GM12873 (cell line): ENCODE results near the gene NR5A1.

Experiments used
- TF ChIP-seq, protein P1 (sequence below): IDR thresholded peaks from 2 replicates; pipeline ENCODE4 v1.5.1; 2012; ENCODE audit warnings: low read depth, mild to moderate bottlenecking, moderate library complexity, low read length, control low read depth; ENCODE audit not compliant: insufficient read depth; ENCODE audit errors: missing control alignments

The NR5A1 gene

DNA sequence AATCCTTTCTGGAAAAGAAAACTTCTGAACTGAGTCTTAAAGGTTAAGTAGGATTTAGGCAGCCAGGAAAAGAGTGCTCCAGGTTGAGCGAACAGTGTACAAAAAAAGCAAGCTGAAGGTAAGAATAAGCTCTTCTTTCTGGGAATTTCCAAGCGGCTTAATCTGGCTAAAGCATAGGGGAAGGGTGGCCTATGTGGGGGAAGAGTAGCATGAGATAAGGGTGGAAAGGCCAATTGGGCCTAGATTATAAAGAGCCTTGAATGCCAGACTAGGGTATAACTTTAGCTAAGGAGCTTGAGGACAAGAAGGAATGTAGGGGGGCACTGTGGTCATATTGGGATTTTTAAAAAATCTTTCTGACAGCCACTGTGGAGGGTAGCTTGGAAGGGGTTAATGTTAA lies 37.3 kb upstream of the NR5A1 start:
- TF ChIP-seq, protein P1, sequence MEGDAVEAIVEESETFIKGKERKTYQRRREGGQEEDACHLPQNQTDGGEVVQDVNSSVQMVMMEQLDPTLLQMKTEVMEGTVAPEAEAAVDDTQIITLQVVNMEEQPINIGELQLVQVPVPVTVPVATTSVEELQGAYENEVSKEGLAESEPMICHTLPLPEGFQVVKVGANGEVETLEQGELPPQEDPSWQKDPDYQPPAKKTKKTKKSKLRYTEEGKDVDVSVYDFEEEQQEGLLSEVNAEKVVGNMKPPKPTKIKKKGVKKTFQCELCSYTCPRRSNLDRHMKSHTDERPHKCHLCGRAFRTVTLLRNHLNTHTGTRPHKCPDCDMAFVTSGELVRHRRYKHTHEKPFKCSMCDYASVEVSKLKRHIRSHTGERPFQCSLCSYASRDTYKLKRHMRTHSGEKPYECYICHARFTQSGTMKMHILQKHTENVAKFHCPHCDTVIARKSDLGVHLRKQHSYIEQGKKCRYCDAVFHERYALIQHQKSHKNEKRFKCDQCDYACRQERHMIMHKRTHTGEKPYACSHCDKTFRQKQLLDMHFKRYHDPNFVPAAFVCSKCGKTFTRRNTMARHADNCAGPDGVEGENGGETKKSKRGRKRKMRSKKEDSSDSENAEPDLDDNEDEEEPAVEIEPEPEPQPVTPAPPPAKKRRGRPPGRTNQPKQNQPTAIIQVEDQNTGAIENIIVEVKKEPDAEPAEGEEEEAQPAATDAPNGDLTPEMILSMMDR = no peak

DNA sequence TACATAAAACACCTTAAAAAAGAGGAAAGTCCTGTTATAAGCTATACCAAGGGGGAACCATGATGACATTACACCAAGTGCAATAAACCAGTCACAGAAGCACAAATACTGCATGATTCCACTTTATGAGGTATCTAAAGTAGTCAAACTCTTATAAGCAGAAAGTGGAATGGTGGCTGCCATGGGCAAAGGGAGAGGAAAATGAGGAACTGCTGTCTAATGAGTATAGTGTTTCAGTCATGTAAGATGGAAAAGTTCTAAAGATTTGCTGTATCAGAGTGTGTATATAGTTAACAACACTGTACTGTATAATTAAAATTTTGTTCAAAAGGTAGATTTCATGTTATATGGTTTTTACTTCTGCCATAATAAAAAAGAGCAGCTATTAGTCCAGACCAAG lies 34.6 kb upstream of the NR5A1 start:
- TF ChIP-seq, protein P1 = no peak

DNA sequence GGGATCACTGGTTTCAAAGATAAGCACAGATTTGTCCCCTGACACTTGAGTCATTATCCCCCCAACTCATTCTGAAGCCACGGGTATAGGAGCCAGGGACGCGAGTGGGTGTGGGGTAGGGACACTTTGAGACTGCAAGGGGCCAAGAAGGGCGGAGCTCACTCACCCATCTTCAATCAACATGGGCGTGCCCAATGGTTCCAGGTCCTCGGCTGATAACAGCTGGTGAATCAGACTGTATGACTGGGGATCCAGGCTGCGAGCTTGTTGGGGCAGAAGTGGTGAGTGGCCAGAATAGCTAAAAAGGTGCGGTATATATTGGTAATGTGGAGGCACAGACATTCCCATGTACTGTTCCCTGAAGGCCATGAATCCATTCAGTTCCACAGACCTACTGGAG lies 30.7 kb upstream of the NR5A1 start:
- TF ChIP-seq, protein P1 = no peak

GRCh38 chr9:124535846-124536245 lies 28.6 kb upstream of the NR5A1 start:
- TF ChIP-seq, protein P1 = no peak

- TF ChIP-seq, protein P1 = peak; percentile 20
Measured at GRCh38 chr9:124532897-124533296, 25.7 kb upstream of the NR5A1 start.

- TF ChIP-seq, protein P1 = no peak
Measured at GRCh38 chr9:124531115-124531514, 23.9 kb upstream of the NR5A1 start.

- TF ChIP-seq, protein P1 = no peak
Measured at GRCh38 chr9:124530246-124530645, 23.0 kb upstream of the NR5A1 start.
